T follicular helper cell (primary cell): ENCODE measurements around the gene ZDHHC19.
"Not testable (repeated sequence)": the region's sequence is repeated elsewhere in the genome, so short reads cannot be mapped to it uniquely, and the experiment has no call there.

Experiments used
- DNase-seq: peaks from one replicate; pipeline ENCODE4 v3.0.0-alpha.2; 2020; ENCODE audit warnings: low read depth
- total RNA-seq, 2 experiments: gene quantifications; one replicate each; lab custom pipeline; 2026; lab: John Stamatoyannopoulos, UW

The ZDHHC19 gene, protein sequence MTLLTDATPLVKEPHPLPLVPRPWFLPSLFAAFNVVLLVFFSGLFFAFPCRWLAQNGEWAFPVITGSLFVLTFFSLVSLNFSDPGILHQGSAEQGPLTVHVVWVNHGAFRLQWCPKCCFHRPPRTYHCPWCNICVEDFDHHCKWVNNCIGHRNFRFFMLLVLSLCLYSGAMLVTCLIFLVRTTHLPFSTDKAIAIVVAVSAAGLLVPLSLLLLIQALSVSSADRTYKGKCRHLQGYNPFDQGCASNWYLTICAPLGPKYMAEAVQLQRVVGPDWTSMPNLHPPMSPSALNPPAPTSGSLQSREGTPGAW
- total RNA-seq = 0 to 0.06 reads per million in 2 experiments

DNA sequence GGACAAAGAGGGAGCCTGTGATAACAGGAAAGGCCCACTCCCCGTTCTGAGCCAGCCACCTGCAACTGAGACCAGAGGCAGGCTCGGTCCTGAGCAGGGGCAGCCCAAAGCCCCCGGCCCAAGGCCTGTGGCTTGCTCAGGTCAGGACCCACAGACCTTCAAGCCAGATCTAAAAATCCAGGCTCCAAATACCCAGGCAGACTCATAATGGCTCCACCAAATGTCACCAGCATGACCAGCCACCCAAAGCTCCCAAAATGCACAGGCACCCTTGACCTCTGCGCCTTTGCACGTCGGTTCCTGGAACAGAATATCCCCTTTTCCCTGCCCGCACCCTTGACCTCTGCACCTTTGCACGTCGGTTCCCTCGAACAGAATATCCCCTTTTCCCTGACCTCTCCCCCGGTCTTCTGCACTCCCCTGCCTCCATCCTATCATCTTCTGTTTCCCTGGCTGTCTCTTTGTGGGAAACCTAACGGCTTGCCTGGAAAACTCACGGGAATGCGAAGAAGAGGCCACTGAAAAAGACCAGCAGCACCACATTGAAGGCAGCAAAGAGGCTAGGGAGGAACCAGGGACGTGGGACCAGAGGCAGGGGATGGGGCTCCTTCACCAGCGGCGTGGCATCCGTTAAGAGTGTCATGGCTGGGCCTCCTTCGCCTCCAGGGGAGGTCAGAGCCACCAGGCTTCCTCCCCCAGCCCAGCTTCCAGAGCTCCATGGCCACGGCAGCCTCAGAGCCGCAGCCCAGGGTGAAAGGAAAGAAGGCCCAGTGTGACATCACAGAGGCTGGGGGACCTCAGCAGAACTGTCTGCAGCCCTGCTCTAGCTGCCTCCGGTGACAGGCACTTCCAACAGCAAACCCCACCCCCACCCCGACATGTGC, at the start of gene ZDHHC19:
Gene ZDHHC19, minus strand, starts transcription at position 728 of the 884 bp plus-strand sequence. Its CDS starts 85 bp downstream, at position 643.
- DNase-seq = no peak

DNA sequence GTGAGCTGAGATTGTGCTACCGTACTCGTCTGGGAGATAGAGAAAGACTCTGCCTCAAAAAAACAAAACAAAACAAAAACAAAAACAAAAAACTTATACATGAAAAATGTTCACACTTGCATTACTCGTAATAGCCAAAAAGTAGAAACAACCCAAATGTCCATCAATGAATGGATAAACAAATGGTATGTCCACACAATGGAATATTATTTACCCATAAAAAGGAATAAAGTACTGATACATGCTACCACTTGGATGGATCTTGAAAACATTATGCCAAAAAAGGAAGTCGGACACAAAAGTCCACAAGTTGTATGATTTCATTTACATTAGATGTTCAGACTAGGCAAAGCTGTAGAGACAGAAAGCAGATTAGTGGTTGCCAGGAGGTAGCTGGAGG, 49.6 kb upstream of the ZDHHC19 start:
- no peak for DNase-seq

DNA sequence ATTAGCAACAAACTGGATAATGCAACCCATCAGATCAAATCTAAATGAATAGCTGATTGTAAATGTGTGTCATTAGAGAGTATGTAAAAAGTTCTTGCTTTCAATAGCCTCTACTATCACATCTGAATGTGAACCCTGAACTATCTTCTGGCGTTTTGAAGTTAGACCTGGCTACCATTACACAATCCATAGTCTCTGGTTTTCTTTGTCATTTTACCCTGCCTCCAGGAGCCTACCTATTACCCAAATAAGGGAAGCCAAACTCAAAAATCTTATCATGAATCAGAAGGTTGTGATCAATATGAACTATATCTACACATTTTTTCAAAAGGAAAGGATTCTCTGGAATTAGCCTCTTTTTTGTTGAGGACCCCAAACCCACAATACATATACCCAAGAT, 44.6 kb upstream of the ZDHHC19 start:
- no peak for DNase-seq

DNA sequence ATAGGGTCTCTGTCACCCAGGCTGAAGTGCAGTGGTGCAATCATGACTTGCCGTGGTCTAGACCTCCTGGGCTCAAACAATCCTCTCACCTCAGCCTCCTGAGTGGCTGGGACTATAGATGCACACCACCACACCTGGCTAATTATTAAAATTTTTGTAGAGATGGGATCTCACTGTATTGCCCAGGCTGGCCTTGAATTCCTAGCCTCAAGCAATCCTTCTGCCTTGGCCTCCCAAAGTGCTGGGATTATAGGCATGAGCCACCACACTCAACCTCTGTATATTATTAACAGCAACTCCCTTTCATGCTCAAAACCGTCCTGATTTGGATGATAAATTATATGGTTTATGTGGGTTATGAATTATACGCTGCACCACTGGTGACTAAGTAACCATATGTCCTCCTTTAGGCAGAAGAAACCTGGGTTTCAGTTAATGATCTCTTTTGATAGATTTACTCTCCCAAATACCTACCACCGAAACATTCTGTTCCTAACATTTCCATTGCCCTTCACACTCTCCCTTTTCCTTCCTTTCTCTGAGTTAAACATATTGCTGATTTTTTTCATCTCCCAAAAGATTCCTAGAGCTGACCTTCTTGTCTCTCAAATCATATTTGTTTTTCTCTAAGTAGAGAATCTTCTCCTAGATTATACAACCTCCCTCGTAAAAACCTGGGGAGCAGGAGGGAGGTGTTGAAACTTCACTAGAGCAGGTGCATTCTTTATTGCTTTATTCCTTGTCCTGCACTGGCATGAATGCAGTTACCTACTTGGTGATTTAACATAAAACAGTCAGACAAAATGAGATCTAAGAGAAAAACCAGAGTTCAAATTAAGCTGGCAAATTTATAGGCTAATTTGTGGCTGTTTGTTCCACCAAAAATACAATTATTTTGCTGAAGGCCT, 43.4 kb upstream of the ZDHHC19 start:
- no peak for DNase-seq

DNA sequence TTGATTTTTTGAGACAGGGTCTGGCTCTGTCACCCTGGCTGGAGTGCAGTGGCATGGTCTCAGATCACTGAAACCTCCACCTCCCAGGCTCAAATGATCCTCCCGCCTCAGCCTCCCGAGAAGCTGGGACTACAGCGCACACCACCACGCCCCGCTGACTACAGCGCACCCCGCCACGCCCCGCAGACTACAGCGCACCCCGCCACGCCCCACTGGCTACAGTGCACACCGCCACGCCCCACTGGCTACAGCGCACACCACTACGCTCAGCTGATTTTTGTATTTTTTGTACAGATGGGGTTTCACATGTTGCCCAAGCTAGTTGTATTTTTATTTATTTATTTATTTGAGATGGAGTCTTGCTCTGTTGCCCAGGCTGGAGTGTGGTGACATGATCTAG, 40.7 kb upstream of the ZDHHC19 start:
- no peak for DNase-seq

DNA sequence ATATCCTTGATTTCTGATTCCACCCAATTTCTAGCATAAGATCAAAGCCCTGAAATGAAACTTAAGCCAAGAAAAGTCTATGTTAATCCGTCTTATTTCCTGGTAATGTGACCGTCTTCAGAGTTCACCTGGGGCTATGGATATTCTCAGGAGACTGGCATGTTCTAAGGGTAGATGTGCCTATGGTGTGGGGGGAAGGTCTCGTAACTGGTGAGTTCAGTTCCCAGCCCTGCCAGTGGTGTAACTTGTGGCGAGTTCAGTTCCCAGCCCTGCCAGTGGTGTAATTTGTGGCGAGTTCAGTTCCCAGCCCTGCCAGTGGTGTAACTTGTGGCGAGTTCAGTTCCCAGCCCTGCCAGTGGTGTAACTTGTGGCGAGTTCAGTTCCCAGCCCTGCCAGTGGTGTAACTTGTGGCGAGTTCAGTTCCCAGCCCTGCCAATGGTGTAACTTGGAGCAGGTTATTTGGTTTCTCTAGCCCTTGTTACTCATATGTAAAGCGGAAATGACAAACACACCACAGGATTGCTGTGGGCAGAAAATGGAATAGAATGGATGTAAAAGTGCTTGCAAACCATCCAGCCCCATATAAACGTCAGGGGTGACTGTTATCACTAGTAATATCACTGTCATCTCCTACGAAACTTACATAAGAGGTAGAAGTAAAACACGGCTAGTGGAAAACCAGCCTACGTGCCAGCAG, 35.6 kb upstream of the ZDHHC19 start:
- no peak for DNase-seq

DNA sequence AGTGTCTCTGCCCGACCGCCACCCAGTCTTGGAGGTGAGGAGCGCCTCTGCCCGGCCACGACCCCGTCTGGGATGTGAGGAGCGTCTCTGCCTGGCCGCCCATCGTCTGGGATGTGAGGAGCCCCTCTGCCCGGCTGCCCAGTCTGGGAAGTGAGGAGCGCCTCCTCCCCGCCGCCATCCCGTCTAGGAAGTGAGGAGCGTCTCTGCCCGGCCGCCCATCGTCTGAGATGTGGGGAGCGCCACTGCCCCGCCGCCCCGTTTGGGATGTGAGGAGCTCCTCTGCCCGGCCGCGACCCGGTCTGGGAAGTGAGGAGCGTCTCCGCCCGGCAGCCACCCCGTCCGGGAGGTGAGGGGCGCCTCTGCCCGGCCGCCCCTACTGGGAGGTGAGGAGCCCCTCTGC, 33.0 kb upstream of the ZDHHC19 start:
- DNase-seq = not testable (repeated sequence)

DNA sequence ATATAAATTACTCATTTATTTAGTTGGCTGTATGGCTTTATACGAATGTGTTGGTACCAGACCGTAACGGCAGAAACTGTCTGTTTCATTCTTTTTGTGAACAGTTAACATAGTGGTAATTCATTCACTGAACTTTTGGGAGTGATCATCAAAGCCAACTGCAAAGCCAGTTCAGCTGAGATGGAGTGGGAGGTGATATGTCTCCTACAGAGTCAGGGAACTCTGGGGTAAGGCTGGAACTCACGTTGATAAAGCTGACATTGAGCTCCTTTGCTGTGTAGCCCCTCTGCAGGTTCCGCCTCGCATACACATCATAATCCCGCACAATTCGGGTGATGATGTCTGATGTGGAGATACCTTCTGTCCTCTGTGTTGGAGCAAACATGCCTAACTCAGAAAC, 30.5 kb upstream of the ZDHHC19 start:
- DNase-seq = no peak

DNA sequence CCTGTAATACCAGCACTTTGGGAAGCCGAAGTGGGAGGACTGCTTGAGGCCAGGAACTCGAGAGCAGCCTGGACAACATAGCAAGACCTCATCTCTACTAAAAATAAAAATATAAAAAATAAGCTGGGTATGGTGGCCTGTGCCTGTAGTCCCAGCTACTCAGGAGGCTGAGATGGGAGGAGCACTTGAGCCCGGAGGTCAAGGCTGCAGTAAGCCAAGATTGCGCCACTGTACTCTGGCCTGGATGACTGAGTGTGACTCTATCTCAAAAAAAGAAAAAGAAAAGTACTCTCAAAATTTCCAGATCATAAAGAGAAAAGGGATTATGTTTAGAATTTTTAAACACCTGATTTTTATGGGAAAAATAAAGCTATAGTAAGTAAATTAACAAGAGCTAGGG, 29.2 kb upstream of the ZDHHC19 start:
- no peak for DNase-seq

DNA sequence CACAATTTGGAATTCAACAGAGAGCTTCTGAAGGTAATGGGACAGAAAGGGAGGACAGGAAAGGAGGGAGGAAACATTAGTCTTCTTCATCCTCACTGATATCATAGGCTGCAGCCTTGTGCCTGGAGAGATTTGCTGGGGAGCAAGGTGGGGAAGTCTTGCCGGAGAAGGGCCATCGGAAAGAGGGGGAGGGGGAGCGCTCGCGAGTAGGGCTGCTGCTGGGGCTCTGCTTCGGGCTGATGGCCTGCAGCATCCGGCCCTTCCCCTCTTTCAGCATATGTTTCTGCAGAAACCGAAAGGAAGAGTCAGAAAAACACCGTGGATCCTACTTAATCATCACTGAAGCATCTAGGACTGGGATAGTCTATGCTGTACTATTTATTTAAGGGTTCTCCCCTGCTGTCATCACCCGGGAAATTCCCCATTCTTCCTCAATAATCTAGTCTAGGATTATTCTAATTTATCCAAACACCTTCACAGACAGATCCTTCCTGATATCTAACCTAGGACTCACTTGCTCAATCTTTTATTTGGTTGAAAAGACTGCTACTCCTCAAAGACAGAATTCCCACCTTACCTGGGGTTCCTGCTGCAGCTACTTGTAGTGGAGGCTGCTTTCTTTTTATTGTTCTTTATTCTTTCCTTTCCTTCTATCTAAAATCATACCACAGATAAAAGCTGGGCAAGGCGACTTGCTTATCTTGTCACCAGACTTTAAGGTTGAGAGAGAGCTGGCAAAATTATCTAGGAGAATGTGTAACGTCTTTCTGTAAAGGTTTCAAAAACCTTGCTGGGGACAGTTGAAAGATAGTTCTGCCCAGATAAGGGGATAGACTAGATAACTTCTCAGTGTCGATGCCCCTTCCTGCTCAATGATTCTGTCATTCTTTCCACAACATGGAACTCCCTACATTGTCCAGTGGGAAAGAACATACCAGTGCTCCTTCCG, 27.7 kb upstream of the ZDHHC19 start:
- DNase-seq = no peak

DNA sequence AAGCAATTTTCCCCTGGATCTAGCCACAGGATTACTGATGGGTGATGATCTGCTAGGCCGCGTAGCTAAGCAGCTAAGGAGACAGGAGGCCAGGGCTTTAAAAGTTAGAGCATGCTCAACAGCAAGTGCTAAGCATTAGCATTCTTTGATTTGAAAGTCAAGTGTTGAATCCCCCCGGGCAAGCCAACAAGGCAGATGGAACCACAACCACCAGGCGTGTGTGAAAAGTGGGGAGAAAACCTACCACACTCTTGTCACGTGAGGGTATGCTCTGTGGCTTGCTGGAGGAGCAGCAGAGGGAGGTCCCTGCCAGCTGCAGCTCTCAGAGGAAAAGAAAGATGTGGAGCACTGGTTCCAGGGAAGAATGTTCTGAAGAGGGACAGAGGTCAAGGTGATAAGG, 26.0 kb upstream of the ZDHHC19 start:
- no peak for DNase-seq

DNA sequence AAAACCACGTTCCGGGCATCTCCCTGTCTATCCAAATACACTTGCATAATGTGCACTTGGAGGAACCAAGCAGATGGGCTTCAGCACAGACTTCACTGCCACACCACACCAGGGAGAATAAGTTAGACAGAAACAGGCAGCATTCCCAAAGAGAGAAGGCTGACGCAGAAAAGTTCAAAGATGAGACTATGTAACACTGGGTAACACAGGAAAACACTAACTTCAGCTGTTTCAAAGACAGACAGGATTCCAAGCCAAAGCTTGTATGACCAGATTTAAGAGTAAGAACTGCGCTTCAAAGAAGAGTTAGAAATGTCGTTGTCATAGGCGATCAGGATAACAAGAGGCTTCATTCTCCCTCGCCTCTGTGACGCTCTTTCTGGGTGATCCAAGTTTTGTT, 25.0 kb upstream of the ZDHHC19 start:
- no peak for DNase-seq

DNA sequence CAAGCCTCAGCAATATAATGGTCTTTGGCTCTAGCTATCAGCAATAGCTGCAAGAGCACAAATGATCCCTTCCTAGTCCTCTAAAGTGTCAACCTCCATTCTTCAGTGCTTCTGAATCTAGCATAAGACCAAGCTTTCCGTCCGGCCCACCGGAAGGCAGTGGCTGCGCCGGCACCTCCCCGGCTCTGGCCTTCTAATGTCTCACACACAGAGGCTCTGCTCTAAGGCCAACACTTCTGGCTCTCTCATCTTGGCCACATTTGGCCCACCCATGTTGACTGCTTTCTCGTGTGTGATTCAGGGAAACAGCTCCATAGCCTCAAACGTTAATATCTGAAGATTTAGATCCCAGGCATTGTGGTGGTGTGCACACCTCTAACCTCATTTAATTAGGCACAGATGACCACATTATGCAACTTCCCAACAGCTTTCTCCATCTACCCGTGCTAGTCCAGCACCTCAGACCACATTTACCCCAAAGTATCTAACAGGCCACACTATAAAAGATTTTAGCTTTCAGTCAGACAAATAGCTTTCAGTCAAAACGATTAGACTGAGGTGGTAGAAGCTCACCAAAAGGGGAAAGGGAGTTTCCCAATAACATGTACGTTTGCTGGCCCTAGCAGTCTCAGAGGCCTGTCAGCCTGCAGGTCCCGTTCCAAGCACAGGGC, 24.4 kb upstream of the ZDHHC19 start:
- DNase-seq = no peak

DNA sequence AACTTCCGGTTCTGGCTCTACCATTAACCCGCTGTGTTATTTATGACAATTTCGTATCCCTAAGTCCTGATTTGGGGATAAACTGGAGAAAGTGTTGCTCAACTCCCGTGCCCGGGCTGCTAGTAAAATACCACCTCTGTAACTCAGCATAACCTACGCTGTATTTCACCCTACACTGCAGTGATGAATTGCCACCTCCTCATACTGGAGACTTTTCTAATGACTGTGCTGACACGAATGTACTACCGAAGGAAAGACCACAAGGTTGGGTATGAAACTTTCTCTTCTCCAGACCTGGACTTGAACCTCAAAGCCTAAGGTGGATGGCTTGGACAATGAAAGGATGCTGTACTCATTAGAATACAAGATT, 21.7 kb upstream of the ZDHHC19 start:
- DNase-seq = no peak

DNA sequence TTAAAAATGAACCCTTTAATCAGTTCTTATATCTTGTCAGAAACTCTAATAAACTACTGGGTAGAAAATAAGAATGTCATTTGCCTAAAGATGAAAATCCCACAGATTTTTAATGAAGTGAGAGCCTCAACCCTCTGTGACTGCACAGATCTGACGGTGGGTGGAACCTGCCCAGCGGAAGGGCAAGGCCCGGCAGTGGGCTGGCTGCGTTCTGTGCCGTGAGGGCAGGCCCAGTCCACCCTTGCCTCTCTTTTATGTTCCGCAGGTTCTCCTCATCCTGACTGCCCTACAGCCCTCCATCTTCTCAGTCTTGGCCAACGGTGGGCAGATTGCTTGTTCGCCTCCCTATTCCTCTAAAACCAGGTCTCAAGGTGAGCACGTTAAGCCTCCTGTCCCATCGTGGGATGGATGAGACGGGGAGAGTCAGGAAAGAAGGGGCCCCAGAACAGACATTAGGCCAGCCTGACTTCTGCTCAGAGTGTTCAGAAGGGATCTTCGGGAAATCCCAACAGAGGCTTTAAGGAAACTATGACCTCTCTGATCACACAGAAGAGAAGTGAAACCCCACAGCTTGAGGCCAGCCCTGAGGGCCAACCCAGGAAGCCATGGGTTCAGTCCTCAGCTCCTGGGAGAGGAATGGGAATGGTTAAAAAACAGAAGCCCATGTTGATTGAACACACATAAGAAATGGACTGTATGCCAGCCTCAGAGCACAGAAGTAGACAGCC, 21.1 kb upstream of the ZDHHC19 start:
- no peak for DNase-seq

DNA sequence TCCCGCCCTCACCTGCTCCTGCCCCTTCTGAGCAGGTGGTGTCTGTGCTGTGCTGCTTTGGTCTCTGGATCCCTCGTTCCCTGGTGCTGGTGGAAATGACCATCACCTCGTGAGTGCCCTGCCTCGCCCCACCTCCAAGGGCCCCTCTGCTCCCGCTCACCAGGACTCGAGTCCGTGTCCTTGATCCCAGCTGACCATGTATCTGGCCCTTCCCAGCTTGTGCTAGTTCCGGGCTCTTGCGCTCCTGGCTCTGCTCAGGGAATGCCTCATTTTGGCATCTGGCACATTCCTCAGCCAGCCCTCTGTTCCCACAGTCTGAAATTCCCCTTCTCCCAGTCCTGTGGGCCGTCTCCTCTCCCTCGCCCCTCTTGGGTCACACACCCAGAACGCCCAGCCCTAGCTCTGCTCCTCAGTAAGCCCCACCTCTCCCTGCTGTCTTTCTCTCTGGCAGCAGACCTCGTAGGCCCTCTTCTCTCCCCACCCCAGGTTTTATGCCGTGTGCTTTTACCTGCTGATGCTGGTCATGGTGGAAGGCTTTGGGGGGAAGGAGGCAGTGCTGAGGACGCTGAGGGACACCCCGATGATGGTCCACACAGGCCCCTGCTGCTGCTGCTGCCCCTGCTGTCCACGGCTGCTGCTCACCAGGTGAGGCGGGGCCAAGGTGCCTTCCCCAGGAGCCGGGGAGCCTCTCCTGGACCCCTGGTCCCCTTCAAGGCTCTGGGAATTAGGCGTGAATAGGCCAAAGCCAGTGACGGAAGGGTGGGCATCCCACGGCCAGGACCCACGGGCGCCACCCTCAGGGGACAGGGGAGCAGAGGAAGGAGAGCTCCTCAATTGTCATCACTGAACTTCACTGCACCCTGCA, 16.7 kb upstream of the ZDHHC19 start:
- DNase-seq = no peak

DNA sequence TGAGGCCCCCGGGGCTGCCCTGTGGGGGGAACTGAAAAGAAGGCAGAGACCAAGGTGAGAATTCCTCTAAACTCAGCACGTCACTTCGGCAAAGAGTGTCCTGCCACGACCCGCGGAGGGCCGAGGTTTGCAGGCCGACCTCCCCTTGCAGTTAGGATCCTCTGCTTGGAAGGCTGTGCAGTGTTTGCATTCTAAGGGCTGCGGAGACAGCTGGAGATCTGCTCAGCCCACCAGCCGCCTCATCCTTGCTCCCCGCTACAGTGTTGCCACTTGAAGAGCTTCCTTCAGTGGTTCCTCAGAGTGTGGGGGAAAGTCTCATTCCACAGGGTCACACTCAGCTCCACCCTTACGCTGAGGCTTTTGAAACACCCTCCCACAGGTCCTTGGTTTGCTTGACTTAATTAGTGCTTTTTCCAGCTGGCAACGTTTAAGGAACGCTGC, 15.9 kb upstream of the ZDHHC19 start:
- DNase-seq = no peak

DNA sequence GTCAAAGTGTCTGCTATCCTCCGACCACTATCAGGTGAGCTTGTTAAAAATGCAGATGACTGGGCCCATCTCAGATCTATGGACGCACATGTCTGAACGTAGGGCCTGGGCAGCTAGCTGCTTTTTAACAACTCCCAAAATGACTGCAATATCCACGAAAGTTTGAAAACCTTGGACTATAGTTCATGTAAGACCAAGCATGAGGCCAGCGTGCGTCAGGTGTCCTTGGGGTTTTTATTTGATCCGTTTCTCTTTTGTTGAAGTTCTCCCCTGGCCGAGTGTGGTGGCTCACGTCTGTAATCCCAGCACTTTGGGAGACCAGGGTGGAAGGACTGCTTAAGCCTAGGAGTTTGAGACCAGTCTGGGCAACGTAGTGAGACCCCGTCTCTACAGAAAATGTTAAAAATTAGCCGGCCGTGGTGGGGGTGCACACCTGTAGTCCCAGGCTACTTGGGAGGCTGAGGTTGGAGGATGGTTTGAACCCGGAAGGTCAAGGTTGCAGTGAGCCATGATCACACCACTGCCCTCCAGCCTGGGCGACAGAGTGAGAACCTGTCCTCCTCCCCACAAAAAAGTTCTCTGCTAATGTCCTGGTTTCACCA, 14.7 kb upstream of the ZDHHC19 start:
- DNase-seq = no peak
